AG09309 (cell line): Measurements from ENCODE around the gene ITPR1.

Experiments used
- DNase-seq: peaks from one replicate; pipeline ENCODE4 v3.0.0-alpha.2; 2010; ENCODE audit warnings: low read depth
- H3K4me3 ChIP-seq: 2 replicates; pipeline ENCODE4 v1.5.1; 2011; ENCODE audit warnings: mild to moderate bottlenecking, low read depth, low read length, moderate library complexity; ENCODE audit not compliant: control insufficient read depth
- TF ChIP-seq, protein P1 (sequence below): IDR thresholded peaks from 2 replicates; pipeline ENCODE4 v1.5.1; 2011; ENCODE audit warnings: mild to moderate bottlenecking, low read depth, low read length, inconsistent platforms; ENCODE audit not compliant: insufficient read depth, control insufficient read depth; ENCODE audit errors: missing control alignments

ITPR1 gene

DNA sequence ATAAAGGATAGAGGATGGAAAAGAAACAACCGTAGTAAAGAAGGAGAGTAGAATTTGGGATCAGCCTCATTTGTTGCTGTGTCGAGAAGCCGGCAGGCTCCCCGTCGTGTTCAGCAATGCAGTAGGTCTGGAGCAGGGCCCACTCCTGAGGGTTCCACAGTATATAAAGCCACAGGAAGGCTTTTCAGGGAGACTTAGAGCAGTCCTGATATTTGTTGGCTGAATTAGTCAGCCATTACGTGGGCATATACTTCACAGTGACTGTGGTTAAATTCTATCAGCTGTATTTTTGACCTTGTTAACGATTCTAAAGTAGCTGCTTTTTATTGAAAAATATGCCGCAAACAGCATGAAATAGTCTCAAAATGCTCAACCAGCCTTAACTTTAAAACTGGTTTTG is 149.5 kb downstream of the ITPR1 start:
- no peak for DNase-seq
- TF ChIP-seq, protein P1, sequence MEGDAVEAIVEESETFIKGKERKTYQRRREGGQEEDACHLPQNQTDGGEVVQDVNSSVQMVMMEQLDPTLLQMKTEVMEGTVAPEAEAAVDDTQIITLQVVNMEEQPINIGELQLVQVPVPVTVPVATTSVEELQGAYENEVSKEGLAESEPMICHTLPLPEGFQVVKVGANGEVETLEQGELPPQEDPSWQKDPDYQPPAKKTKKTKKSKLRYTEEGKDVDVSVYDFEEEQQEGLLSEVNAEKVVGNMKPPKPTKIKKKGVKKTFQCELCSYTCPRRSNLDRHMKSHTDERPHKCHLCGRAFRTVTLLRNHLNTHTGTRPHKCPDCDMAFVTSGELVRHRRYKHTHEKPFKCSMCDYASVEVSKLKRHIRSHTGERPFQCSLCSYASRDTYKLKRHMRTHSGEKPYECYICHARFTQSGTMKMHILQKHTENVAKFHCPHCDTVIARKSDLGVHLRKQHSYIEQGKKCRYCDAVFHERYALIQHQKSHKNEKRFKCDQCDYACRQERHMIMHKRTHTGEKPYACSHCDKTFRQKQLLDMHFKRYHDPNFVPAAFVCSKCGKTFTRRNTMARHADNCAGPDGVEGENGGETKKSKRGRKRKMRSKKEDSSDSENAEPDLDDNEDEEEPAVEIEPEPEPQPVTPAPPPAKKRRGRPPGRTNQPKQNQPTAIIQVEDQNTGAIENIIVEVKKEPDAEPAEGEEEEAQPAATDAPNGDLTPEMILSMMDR: no peak
- H3K4me3 ChIP-seq: no peak overlapping the region

DNA sequence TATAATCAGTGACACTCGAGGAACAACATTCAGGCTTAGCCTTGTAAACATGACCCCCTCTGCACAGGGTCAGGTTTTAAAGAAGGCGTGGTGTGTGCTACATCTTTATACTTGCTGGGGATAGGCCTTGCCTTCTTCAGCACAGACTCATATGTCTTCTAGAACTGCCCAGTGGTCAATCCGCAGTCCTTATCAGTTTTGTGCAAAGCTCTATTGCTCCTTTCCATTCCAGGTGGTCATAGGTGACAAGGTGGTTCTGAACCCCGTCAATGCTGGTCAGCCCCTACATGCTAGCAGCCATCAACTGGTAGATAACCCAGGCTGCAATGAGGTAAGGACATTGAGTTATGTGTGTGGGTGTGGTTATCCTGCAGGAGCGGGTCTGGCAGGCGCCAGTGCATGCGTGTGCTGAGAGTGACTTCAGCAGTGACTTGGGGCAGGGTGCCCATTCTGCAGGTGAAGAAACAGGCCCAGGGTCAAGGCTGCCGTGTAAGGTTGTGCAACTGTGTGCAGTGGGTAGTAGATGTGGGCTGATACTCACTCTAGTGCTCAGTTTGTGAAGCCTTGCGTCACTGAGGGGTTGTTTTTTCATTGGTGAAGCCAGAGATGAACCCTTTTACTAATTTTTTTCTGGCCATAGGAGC is 150.9 kb downstream of the ITPR1 start:
- no peak overlapping the region for H3K4me3 ChIP-seq
- TF ChIP-seq, protein P1: no peak
- no peak for DNase-seq

DNA sequence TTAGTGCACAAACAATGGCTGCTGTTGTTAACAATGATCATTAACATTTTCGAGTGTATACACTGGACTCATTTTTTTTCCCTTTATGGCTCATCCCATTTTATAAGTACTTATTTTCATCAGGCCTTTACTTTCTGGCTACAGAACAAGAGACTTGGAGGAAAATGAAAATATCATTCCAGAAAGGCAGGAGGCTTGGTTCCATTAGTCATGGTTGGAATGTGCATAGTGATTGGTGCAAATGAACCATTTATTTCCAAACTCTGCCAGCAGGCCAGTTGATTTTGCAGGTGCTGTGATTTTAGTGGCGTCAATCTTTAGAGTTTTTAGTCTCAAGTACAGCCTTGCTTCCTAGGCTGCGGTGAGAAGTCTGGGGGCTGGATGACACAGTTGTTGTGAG is 151.8 kb downstream of the ITPR1 start:
- TF ChIP-seq, protein P1: no peak
- H3K4me3 ChIP-seq: no peak overlapping the region
- DNase-seq: no peak

DNA sequence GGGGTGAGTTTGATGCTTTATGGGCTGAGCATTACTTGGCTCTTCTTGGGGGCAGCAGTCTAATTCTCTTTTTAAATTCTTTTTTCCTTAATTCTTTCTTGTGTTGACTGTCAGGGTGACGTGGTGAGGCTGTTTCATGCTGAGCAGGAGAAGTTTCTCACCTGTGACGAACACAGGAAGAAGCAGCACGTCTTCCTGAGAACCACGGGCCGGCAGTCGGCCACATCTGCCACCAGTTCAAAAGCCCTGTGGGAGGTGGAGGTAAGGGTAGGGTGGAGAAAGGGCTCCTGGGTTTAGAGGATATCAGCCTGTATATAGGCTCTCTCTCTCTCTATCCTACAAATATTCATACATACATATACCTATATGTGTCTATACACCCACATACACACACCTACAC is 152.3 kb downstream of the ITPR1 start:
- DNase-seq: no peak
- no peak overlapping the region for H3K4me3 ChIP-seq
- TF ChIP-seq, protein P1: no peak

DNA sequence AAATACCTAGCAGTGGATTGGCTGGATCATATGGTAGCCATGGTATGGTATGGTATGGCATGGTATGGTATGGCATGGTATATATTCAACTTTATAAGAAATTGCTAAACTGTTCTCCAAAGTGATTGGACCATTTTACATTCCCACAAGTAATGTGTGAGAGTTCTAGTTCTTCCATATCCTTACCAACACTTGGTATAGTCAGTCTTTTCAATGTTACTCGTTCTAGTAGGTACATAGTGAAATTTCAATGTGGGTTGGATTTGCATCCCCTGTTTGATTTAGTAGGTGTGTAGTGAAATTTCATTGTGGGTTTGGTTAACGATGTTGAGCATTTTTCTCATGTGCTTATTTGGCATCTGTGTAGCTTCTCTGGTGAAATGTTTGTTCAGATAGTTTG is 154.3 kb downstream of the ITPR1 start:
- no peak for DNase-seq
- TF ChIP-seq, protein P1: no peak
- no peak overlapping the region for H3K4me3 ChIP-seq

DNA sequence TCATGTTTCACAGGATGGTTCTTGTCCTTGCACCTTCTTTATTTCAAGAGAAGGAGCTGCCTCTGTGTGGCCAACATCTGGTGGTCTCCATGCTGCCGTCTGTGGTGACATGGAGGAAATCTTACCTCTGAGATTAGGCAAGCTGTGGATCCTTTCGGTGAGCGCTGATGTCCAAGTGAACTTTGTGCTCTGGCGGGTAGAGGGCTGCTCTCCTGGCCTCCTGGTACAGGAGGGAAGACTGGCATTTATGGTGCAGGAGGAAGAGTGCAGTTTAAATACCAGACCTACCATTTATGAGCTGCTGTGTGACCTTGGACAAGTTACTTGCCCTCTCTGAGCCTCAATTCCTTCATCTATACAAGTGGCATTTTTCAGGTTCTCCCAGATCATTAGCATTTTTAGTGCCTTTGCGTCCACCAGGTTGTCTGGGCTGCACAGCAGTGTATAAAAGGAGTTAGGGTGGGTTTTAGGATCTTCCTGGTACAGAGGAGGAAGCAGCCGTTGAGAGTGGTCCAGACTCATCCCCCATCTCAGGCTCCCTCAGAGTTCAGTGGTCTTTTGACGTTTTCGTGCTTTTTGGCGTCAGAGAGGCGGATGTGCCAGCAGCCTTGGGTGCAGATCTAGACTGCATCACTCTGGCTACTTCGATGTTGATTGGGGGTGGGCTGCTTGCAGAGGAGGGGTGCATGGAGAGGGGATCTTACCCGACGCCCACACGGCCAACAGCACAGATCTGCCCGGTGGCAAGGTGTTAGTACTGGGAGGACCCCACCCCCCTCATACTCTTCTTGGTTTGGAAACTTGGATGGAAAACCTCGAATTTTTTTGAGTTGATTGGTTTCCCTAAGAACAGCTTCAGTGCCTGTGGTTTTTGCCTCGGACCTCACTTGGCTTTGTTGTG is 162.2 kb downstream of the ITPR1 start:
- no peak overlapping the region for H3K4me3 ChIP-seq
- TF ChIP-seq, protein P1: no peak
- no peak for DNase-seq
